H1 (cell line): ENCODE results near the gene IQCK. TPM values are rescaled to one million over a fixed set of nuclear protein-coding genes. Genes with fewer than 3 reads are reported as not detected.

Experiments
- RAD21 ChIP-seq, 2 experiments: IDR thresholded peaks in 1 of 2; conservative IDR thresholded peaks in 1 of 2; 2 replicates each; pipeline ENCODE4 v1.6.1; 2011; ENCODE audit warnings: low read depth in 2 of 2, low read length in 2 of 2, improper control_type of control experiment in 1 of 2, inconsistent platforms in 1 of 2, mild to moderate bottlenecking in 1 of 2, moderate library complexity in 1 of 2
- SAP30 ChIP-seq: fragments of 300-600 bp; sonication (generic); IDR thresholded peaks from 2 replicates; pipeline ENCODE4 v1.7.1; 2012; ENCODE audit warnings: low read length, moderate library complexity, mild to moderate bottlenecking, inconsistent platforms; ENCODE audit not compliant: insufficient read depth, insufficient replicate concordance
- polyA plus RNA-seq, 7 experiments: library from polyadenylated mRNA; depleted of rRNA in 3 of 7; stranded (reverse) in 5 of 7; unstranded in 2 of 7; fragments of >200 nt in 5 of 7; fragments of 200-250 nt in 2 of 7; gene quantifications; 1 replicate in 5 of 7; 2 replicates in 1 of 7; 4 replicates in 1 of 7; pipeline versions ENCODE4 v1.2.1 to v1.2.3, GENCODE V29; 2011 to 2013; ENCODE audit warnings: missing spikeins in 2 of 7, mixed read lengths in 2 of 7
- total RNA-seq: library from RNA; stranded (reverse); fragmentation: NEBNext Ultra II Directional; extraction: Animal tissue kit (Norgen Biotek cat#: 25700); gene quantifications from 2 replicates; pipeline ENCODE4 v1.2.1, GENCODE V29; 2021

Gene IQCK
- total and polyA plus RNA-seq, 2 of the 8 experiments (the other 6 are each of a cell fraction or from before 2014, with no cell fraction given), result 6.2 to 9.3 TPM

- TF ChIP-seq RAD21 (IDR thresholded peaks at IDR 0.05 in 1 of 2, conservative IDR thresholded peaks at IDR 0.05 in 1 of 2; ENCODE audit: low read depth in 2 of 2, low read length in 2 of 2), result no peak
- no peak for TF ChIP-seq SAP30
These were observed 139.7 kb downstream of the IQCK start (continued) for GRCh38 chr16:19857593-19858339.
